Keratinocyte (primary cell): ENCODE data around the gene CSRNP2.

ENCODE experiments used
- EZH2 ChIP-seq: IDR thresholded peaks from one replicate; pipeline ENCODE4 v1.6.1; 2012; ENCODE audit warnings: inconsistent platforms, mild to moderate bottlenecking, low read length, moderate library complexity
- TF ChIP-seq, protein P1 (sequence below), 3 experiments: IDR thresholded peaks in 1 of 3; conservative IDR thresholded peaks in 1 of 3; optimal IDR thresholded peaks in 1 of 3; 2 replicates in 2 of 3; 3 replicates in 1 of 3; pipeline versions ENCODE3 to v1.5.1; 2011; ENCODE audit warnings: low read length in 3 of 3, mild to moderate bottlenecking in 3 of 3, moderate library complexity in 2 of 3, control low read depth in 1 of 3, inconsistent platforms in 1 of 3; ENCODE audit not compliant: insufficient read depth in 2 of 3; ENCODE audit errors: extremely low read depth in 1 of 3

DNA sequence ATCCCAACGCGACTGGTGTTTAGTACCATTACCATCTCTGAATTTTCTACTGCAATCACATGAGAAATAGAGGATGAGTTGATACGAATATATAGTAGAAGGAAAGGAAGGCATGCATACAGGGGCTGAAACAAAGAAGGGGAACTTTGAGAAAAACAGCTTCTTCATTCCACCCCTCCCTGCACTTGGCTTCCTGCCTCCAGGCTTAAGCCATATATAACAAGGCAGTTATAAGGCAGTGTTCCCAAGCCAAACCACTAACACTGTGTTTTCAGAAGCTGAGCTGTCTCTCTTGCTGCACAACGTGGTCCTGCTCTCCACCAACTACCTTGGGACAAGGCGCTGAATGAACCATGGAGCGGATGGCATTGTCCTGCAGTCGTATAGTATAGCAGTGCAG lies 24.3 kb downstream of the CSRNP2 start:
- TF ChIP-seq, protein P1, sequence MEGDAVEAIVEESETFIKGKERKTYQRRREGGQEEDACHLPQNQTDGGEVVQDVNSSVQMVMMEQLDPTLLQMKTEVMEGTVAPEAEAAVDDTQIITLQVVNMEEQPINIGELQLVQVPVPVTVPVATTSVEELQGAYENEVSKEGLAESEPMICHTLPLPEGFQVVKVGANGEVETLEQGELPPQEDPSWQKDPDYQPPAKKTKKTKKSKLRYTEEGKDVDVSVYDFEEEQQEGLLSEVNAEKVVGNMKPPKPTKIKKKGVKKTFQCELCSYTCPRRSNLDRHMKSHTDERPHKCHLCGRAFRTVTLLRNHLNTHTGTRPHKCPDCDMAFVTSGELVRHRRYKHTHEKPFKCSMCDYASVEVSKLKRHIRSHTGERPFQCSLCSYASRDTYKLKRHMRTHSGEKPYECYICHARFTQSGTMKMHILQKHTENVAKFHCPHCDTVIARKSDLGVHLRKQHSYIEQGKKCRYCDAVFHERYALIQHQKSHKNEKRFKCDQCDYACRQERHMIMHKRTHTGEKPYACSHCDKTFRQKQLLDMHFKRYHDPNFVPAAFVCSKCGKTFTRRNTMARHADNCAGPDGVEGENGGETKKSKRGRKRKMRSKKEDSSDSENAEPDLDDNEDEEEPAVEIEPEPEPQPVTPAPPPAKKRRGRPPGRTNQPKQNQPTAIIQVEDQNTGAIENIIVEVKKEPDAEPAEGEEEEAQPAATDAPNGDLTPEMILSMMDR (optimal IDR thresholded peaks at IDR 0.05 in 1 of 3, IDR thresholded peaks at IDR 0.05 in 1 of 3, conservative IDR thresholded peaks at IDR 0.05 in 1 of 3; ENCODE audit: extremely low read depth in 1 of 3, insufficient read depth in 2 of 3, low read length in 3 of 3) = no peak
- no peak for TF ChIP-seq EZH2
